GM18517 (cell line): ENCODE data around the gene EIF3F.

Experiments used
- ATAC-seq: cut with Tn5 transposase; IDR thresholded peaks from one replicate; pipeline ENCODE4 v1.9.1; 2021; ENCODE audit warnings: mild to moderate bottlenecking, moderate library complexity; ENCODE audit not compliant: unreplicated experiment

The EIF3F gene, protein sequence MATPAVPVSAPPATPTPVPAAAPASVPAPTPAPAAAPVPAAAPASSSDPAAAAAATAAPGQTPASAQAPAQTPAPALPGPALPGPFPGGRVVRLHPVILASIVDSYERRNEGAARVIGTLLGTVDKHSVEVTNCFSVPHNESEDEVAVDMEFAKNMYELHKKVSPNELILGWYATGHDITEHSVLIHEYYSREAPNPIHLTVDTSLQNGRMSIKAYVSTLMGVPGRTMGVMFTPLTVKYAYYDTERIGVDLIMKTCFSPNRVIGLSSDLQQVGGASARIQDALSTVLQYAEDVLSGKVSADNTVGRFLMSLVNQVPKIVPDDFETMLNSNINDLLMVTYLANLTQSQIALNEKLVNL

DNA sequence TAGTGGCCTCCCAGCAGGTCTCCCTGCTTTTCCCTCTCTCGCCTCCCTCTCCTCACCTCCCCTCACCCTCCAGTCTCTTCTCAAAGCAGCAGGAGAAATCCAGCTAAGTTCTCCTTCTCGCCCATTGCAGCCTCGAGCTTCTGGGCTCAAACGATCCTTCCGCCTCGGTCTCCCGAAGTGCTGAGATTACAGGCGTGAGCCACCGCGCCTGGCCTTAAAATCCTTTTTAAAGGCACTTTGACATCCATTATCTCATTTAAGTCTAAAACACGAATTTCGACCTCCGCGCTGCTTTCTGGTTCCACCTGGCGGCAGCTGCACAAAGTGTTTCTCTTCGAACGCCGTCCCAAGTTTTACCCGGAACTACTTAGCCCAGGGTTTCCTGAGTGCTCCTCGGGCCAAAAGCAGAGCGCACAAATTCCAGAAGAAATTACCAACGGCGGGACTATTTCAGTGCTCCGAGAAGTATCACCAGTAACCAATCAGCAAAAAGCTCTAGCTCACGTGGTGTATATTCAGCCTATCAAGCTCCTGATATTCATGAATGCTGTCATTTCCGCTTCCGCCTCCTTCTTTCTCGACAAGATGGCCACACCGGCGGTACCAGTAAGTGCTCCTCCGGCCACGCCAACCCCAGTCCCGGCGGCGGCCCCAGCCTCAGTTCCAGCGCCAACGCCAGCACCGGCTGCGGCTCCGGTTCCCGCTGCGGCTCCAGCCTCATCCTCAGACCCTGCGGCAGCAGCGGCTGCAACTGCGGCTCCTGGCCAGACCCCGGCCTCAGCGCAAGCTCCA lies at the start of gene EIF3F:
Gene EIF3F (plus strand): TSS at position 570 of the 792 bp plus-strand sequence. CDS start 16 bp downstream, at position 586.
- peak; percentile 97 for ATAC-seq

DNA sequence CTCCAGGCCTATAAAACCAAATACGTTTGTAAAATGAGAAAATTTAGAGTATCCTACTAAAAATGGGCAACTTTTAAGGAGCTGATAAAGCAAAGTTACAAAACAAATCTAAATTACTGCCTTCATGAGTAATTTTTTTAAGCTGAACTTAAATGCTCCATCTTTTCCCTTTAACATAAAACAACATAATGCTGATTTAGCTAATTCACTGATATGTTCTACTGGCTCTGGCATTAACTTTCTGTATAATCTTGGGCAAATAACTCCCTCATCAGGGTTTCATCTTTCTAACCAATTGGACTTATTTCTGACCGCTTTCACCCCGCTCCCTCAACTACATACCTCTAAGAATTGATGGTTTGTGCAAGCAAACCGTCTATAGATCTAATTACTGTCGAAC lies 46.0 kb upstream of the EIF3F start:
- ATAC-seq = no peak

DNA sequence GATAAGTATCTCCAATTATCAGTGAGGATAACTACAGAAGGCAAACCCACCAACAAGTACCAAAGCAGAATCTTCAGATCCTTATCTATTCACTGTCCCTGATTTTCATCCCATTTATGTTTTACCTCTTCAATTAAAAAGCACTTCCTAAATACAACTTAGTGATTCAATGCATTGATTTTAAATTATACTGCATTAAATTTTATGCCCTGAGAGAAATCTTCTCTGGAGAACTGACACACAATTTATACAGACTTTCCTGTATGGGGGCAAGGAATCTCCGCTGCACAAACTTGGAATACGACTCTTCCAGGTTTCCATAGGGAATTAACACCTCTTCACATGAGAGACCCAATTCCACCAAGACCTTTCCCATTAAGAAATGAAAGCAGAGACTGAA lies 45.5 kb upstream of the EIF3F start, which contains the start of gene OR10A3:
Gene OR10A3 (minus strand): TSS at position 101 of the 400 bp plus-strand sequence. CDS start 2,188 bp downstream, outside the sequence.
- no peak for ATAC-seq

DNA sequence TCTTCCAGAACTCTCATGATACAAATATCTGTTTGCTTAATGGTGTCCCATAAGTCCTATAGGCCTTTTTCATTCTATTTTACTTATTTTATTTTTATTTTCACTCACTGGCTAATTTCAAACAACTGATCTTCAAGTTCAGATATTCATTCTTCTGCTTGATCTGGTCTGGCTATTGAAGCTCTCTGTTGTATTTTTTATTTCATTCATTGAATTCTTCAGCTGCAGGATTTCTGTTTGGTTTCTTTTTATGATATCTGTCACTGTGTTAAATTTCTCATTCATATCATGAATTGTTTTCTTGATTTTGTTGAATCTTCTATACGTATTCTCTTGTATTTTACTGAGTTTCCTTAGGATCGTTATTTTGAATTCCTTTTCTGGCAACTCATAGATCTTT lies 43.0 kb upstream of the EIF3F start:
- ATAC-seq = no peak

DNA sequence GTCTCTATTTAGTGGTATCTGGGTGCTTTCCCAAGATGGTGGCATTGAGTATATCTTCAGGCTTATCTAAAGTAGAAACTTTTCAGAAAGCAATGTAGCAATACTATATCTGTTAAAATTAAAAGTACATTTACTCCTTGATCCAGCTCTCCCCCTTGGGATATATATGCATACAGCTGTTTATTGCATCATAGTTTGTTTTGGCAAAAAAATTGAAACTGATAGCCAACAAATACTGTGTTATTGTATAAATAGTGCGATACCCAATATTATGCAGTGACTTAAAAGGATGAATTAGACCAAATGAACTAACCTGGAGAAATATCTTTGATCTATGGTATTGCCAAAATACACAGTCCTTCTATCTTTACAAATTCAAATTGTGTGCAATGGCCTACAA lies 37.2 kb upstream of the EIF3F start:
- ATAC-seq = no peak

DNA sequence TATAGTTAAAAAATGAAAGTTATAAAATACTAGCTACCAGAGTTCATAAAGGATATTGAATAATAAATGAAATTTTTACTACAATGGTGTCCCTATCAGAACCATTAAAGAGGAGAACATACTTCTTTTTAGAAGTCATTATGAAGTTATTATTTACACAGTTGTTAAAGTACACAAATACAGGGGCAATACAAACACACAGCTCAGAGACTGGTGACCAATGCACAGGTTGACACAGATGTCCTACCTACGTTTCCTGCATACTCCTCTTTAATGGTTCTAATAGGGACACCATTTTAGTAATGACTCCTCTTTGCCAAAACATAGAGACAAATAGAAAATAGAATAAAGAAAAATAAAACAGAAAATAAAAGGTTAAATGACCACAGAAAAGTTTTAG lies 31.9 kb upstream of the EIF3F start:
- ATAC-seq = no peak

DNA sequence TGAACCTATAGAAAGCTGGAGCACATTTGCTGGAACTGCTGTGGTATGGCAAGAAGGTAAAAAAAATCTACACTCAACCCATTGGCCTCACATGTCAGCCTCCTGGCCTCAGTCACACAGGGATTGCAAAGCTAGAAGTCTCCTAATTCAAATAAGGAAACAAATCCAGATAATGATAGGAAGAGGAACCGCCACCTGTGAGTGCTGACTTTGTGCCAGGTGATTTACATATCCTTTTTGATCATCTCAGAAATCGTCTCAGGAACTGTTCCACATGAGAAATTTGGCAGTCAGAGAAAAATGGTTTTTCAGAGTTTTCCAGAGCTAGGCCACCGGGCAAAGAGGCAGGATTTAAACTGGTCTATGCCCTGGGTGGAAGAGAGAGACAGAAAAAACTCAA lies 22.9 kb upstream of the EIF3F start:
- ATAC-seq = no peak

DNA sequence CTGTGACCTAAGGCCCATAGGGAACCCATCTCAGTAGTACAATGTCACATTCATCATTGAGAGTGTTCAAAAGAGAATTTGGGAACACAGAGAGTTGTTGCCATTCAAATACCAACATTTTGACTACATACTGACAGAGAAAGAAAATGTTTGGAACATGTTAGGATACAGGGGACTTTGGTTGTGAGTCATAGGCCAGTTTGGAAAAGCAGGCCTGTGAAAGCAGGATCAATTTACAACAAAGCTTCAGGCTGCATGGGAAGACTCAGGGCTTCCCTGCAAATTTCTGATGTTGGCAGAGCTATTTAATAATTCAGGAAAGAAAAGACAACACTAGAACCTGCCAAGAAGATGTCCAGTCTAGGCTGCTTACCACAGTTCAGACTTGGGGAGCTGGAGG lies 22.3 kb upstream of the EIF3F start:
- no peak for ATAC-seq

DNA sequence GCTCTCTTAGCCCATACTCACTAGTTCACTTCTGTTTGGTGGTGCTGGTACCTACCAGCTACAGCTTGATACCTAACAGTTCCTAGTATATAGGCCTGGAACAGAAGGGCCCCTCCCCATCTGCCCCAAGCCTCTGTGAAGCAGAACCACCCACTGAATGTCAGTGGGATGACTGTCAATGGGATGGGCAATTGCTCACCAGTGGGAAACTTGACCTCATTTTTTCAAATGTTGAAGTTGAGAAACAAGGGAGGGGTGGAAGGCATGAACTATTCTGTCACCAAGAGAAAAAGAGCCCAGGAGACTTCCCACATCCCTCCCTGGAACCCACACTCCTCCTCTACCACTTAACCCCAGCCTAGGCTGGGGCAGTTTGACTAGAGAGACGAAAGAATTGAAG lies 21.8 kb upstream of the EIF3F start, which contains the start of gene NLRP10:
Gene NLRP10 (minus strand): TSS at position 62 of the 400 bp plus-strand sequence. CDS start 1,952 bp downstream, outside the sequence.
- ATAC-seq = no peak

DNA sequence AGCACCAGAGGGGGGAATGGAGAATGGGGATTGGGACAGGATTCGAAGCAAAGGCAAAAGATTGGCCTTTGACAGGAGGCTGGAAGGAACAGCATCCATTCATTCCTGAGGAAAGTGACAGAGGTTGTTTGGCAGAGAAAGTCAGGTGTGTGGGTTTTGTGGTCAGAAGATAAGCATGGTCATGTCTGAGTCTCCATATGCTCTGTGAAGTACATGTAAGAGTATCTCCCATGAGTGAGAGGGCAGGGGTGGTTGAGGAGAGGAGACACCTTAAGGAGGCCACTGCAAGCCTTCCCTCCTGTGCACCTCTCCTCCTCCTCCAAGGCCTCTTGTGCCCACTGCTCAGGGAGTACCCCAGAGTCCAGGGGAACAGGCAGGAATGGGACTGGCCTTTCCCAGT lies 20.0 kb upstream of the EIF3F start:
- ATAC-seq = no peak

DNA sequence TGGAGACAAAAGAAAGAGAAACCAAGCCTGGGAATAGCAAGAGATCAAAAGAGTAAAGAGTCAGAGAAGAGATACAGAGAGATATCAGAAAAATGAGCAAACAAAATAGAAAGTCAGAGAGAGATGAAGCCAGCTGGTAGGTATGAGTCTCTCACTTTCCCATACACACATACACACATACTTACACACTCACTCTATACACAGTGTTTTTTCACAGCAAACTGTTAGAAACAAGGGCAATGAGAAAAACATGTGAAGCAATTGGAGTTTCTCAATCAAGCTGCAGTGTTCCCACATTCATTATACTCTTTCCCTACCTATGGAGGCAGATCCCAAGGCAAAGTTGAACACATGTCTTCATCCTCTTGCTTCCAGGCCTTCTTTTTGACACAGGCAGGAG lies 19.3 kb upstream of the EIF3F start:
- ATAC-seq = no peak

DNA sequence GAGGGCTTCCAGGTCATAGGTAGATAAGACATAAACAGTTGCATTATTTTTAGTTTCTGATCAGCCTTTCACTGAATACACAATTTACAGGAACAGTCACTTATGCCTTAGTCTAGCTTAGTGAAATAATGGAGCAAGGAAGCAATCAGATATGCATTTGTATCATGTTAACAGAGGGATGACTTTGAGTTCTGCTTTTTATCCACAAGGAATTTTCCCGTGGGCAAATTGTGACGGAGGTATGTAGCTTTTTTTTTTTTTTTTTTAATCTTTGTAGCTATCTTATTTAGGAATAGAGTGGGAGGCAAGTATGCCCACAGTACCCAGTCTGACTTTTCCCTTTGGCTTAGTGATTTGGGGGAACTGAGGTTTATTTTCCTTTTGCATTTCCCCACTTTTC lies 18.5 kb upstream of the EIF3F start:
- ATAC-seq = no peak

DNA sequence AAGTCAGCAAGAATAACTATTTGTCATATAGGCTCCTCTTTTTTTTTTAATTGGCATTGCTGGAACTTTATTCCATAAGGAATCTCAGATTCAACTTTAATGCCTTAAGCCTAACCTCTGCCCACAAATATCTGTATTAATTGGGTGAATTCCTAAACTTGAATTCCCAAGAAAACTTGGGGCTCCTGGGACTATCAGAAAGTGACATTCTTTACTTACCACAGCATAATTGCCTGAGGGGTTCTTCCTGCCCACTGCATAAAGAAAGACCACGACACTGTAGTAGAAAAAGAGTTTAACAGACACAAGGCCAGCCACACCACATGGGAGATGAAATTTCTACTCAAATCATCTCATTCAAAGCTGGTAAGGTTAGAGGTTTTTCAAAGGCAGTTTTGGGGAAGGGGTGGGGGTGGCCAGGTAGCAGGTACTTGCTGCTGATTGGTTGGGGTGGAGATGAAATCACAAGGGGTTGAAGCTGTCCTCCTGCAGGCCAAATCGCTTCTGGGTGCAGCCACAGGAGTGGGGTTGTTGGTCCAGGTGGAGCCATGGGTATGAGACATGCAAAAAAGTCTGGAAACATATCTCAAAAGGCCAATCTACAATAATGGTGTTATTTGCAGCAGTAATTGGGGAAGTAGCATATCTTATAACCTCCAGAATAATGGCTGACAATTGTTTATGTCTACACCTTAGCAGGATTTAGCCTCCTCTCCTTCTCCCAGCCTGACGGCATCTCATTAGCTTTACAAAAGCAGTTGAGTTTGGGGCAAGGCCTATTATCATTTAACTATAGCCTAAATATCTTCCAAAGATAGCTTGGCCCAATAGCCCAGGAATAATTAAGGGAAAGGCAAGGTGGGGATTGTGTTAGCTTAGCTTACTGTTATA lies 17.1 kb upstream of the EIF3F start:
- ATAC-seq = no peak

DNA sequence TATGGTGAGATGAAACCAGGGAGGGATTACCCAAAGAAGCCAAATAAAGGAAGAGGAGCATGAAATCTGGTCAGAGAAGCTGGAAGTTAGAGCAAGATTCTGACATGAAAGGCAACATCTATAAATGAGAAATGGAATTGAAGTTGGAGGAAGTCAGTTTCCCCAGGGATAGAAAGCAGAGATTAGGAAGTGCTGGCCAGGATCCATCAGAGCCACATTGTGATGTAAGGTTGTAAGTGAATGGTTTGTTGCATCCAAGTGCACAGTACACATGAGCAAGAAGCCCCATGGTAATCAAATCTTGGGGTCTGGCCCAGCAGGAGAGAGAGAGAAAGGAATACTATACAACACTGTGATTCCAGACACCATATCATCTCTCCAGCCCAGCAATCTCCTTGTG lies 15.3 kb upstream of the EIF3F start:
- ATAC-seq = no peak

DNA sequence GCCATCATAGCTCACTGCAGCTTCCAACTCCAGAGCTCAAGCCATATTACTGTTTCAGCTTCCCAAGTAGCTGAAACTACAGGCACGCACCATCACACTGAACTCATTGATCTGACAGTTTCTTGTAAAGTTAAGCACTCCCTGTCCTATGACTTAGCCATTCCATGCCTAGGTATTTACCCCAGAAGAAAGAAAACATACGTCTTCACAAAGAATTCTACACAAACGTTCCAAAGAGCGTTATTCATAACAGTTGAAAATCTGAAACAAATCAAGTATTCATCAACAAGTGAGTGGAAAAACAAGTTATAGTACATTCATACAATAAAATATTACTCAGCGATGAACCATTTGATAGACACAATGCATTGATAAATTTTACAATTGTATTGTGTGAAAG lies 14.1 kb upstream of the EIF3F start:
- no peak for ATAC-seq

DNA sequence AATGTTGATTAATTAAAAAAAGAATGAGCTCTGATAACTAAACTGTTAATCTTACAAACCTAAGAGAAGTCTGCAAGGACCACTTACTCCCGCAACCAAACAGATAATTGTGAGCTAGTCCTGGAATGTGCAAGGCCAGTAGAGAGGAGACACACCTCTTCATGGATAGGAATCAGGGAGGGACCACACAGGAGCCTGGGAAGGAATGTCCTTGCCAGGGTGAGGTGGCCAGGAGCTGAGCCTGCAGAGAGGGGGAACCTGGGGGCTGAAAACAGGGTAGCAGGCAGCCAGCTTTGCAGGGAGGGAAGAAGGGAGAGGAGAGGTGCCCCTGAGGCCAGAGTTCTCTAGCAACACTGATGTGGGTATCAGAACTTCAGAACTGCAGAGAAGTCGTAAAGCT lies 12.5 kb upstream of the EIF3F start:
- no peak for ATAC-seq

DNA sequence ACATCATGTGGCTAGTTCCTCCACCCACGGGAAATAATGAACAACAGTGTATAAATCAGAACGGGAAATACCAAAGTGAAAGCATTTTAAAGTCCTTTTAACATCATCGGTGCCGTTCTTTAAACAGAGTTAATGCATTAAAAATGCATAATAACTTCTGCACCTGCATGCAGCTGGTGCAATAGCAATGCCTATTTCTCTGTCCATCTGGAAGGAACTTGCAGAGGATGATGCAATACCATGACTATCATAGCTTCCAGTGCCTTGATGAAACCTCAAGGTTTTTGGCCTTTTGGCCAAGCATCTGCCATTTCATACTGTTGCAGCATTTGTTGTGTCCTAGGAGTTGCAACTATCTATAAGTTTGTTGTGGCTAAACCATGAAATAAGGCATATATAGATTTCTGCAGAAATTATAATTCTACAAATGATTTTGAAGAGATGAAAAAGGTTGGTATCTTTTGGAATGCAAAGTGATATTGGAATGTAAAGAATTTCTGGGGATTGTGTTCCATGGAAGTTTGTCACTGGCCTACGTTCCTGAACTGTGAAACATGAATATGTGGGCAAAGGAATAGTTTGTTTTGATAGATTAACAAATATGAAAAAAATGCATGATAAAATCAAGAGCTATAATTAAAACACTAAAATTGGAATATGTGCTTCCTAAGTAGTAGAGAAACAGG lies 9.8 kb upstream of the EIF3F start:
- ATAC-seq = no peak

DNA sequence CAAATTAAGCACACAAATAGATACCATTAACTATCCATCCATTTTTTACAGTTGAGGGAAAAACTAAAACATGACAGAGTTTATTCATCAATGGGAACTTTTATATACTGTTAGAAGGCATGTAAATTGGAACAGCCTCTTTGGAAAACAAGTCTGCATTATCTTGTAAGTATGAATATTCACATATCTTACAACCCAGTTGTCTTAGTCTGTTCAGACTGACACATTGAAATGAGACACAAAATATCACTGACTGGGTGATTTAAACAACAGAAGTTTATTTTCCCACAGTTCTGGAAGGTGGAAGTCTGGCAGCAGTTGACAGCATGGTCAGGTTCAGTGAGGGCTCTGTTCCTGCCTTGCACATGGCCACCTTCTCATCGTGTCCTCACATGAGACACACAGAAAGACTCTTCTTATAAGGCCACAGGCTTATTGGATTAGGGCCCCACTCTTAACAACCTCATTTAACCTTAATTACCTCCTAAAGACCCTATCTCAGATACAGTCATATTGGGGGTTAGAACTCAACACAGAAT lies 5.4 kb upstream of the EIF3F start:
- ATAC-seq = no peak

DNA sequence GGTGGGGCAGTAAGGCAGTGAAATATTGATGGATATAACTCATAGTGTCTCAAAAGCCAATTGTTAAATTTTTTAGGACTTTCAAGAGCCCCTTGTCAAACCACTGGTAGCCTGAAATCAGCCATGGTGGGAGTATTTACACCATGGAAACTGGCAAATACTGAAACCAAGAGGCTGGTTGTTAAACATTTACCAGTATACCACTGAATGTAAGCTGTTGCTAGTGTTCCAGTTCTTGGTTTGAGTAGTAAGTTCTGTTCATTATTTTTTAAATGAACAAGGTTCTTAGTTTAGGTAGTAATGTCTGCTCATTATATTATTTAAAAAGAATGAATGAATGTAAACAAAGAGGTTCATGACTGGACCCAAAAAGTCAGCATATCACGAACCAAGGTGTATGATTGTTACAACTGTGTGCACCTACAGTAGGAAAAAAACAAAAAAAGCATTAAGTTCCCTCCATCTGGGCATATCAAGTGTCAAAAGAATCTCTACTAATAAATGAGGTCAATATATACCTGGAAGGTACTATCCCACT lies 4.5 kb upstream of the EIF3F start:
- peak; percentile 52 for ATAC-seq
